Esophagus muscularis mucosa (tissue), 3 donors: ENCODE results near the gene MT1B.

Source experiments
- CTCF ChIP-seq, 3 experiments: fragments of 200-600 bp in 2 of 3; fragments of 450-650 bp in 1 of 3; sonication (generic) in 2 of 3; IDR thresholded peaks; one replicate each; pipeline ENCODE4 v1.5.1; 2017 to 2019; ENCODE audit warnings: antibody characterized with exemption in 3 of 3, mild to moderate bottlenecking in 2 of 3, moderate library complexity in 1 of 3
- POLR2AphosphoS5 ChIP-seq, 2 donors: sonication (generic); formaldehyde crosslinking; IDR thresholded peaks; one replicate each; pipeline ENCODE4 v1.6.1; 2017; ENCODE audit warnings: antibody characterized with exemption in 2 of 2

- no peak for TF ChIP-seq CTCF (IDR thresholded peaks at IDR 0.05)
- peak; percentile 72 to 85 for TF ChIP-seq POLR2AphosphoS5 (IDR thresholded peaks at IDR 0.05)
Measured at GRCh38 chr16:56632156-56632847, 19.4 kb upstream of the MT1B start, which contains the start of gene MT1M.
